HL-60 (cell line): ENCODE data around the gene TMEM163.

Experiments
- DNase-seq, 2 experiments: peaks; one replicate each; pipeline ENCODE4 v3.0.0-alpha.2; 2010 to 2020; ENCODE audit warnings: low read depth in 1 of 2, low spot score in 1 of 2
- H3K27ac ChIP-seq: fragments of 250-450 bp; sonication (Bioruptor Pico); replicated peaks from 2 replicates; pipeline ENCODE4 v1.5.1; 2020; ENCODE audit warnings: mild to moderate bottlenecking, moderate library complexity
- H3K27me3 ChIP-seq: fragments of 250-450 bp; sonication (Bioruptor Pico); 2 replicates; pipeline ENCODE4 v1.5.1; 2021; ENCODE audit warnings: mild to moderate bottlenecking, moderate library complexity; ENCODE audit not compliant: insufficient read depth, poor library complexity, severe bottlenecking
- H3K4me3 ChIP-seq: replicated peaks from 2 replicates; pipeline ENCODE4 v1.5.1; 2011; ENCODE audit warnings: mild to moderate bottlenecking, control low read depth, low read length; ENCODE audit not compliant: insufficient read depth
- CTCF ChIP-seq: IDR thresholded peaks from one replicate; pipeline ENCODE4 v1.5.1; 2011; ENCODE audit warnings: low read length, control low read depth, inconsistent platforms; ENCODE audit not compliant: insufficient read depth
- GABPA ChIP-seq: IDR thresholded peaks from 2 replicates; pipeline ENCODE4 v1.6.1; 2012; ENCODE audit warnings: low read depth
- POLR2AphosphoS5 ChIP-seq: IDR thresholded peaks from 2 replicates; pipeline ENCODE4 v1.6.1; 2012; ENCODE audit warnings: low read depth
- REST ChIP-seq: IDR thresholded peaks from 2 replicates; pipeline ENCODE4 v1.6.1; 2012; ENCODE audit warnings: low read depth; ENCODE audit not compliant: insufficient replicate concordance
- SPI1 ChIP-seq: IDR thresholded peaks from 2 replicates; pipeline ENCODE4 v1.6.1; 2012; ENCODE audit warnings: low read depth, mild to moderate bottlenecking, borderline replicate concordance

The TMEM163 gene

GRCh38 chr2:134458950-134459349 lies 259.9 kb downstream of the TMEM163 start:
- no peak for TF ChIP-seq SPI1
- no peak for TF ChIP-seq GABPA
- no peak for TF ChIP-seq CTCF
- TF ChIP-seq REST, result no peak
- TF ChIP-seq POLR2AphosphoS5, result no peak
- no peak overlapping the region for H3K4me3 ChIP-seq
- H3K27me3 ChIP-seq, result no peaks in the 10 kb centered on the region
- no peak for DNase-seq
- H3K27ac ChIP-seq, result no peak overlapping the region

- DNase-seq, result no peak
- no peak overlapping the region for H3K4me3 ChIP-seq
- H3K27ac ChIP-seq, result no peak overlapping the region
- no peak for TF ChIP-seq REST
- TF ChIP-seq POLR2AphosphoS5, result no peak
- TF ChIP-seq SPI1, result no peak
- no peak for TF ChIP-seq CTCF
- no peak for TF ChIP-seq GABPA
- H3K27me3 ChIP-seq, result no peaks in the 10 kb centered on the region
These were observed 260.3 kb downstream of the TMEM163 start for GRCh38 chr2:134458473-134458853.

GRCh38 chr2:134457765-134458472 lies 260.9 kb downstream of the TMEM163 start:
- no peak overlapping the region for H3K27ac ChIP-seq

More at GRCh38 chr2:134457765-134458472, 260.9 kb downstream of the TMEM163 start:
- no peaks in the 10 kb centered on the region for H3K27me3 ChIP-seq
- TF ChIP-seq SPI1, result no peak
- no peak for TF ChIP-seq CTCF
- TF ChIP-seq POLR2AphosphoS5, result no peak
- TF ChIP-seq GABPA, result no peak
- TF ChIP-seq REST, result no peak
- H3K4me3 ChIP-seq, result no peak overlapping the region
- no peak for DNase-seq
